ENCODE measurements around the gene FREM2. TPM values are rescaled to one million over a fixed set of nuclear protein-coding genes. Genes with fewer than 3 reads are reported as not detected.

FREM2 gene
- total and polyA plus RNA-seq, 2 of the 4 experiments (the other 2 are of a cell fraction), result not detected

- DNase-seq (no peak), ATAC-seq (ENCODE audit: low read depth) (no peak)
- H2BK5ac ChIP-seq (ENCODE audit: low read depth, low read length, poor library complexity, severe bottlenecking), result no peak overlapping the region
- no peak overlapping the region for H3K4ac ChIP-seq (ENCODE audit: low read depth, low read length)
- H4K5ac ChIP-seq (ENCODE audit: low read depth, low read length), result no peak overlapping the region
- no peak overlapping the region for H3K4me3 ChIP-seq (ENCODE audit: insufficient read depth, low read depth, low read length)
- in situ Hi-C loops (cut with MboI; ENCODE audit: low sequenced_read_pairs), result no loop called here
- H2BK120ac ChIP-seq (ENCODE audit: low read depth, low read length), result no peak overlapping the region
- H3K9ac ChIP-seq (ENCODE audit: low read depth, low read length), result no peak overlapping the region
- ChIA-PET POLR2A (ENCODE audit: unreplicated experiment) (no interaction called here), CTCF (interaction anchor here (0.6 to 1.2 kb wide), 3 partner anchors 8 to 283 kb away, joined by 3 to 5 read pairs (median 3); no protein-coding TSS in a partner anchor)
- H2BK15ac ChIP-seq (ENCODE audit: low read depth, low read length), result no peak overlapping the region
- no peak overlapping the region for H3K4me2 ChIP-seq (ENCODE audit: low read depth, low read length)
- H3K27me3 ChIP-seq (ENCODE audit: control insufficient read depth, insufficient read depth, low read length), result no peaks in the 10 kb centered on the region
- no peaks in the 10 kb centered on the region for H3K9me3 ChIP-seq (ENCODE audit: control insufficient read depth, insufficient read depth, low read length)
- no peaks in the 10 kb centered on the region for H3K9me1 ChIP-seq (ENCODE audit: insufficient read depth, low read length)
- WGBS, 2 experiments (ENCODE audit: extremely low coverage in 2 of 2, insufficient read length in 1 of 2), result no CpG with 5 or more reads among the region's 4 CpGs
- H3K56ac ChIP-seq (ENCODE audit: extremely low read depth, insufficient read depth, low read length), result no peak overlapping the region
- BruUV-seq (replicated peaks), result no TSS peak
- H2AK5ac ChIP-seq (ENCODE audit: low read depth, low read length), result no peak overlapping the region
- no peak overlapping the region for H4K91ac ChIP-seq (ENCODE audit: insufficient read depth, low read depth, low read length)
- TF ChIP-seq FOS (IDR thresholded peaks at IDR 0.05; ENCODE audit: low read depth, low read length) (no peak), USF2 (IDR thresholded peaks at IDR 0.05; ENCODE audit: low read depth, low read length) (no peak)
- TF ChIP-seq, protein P1, sequence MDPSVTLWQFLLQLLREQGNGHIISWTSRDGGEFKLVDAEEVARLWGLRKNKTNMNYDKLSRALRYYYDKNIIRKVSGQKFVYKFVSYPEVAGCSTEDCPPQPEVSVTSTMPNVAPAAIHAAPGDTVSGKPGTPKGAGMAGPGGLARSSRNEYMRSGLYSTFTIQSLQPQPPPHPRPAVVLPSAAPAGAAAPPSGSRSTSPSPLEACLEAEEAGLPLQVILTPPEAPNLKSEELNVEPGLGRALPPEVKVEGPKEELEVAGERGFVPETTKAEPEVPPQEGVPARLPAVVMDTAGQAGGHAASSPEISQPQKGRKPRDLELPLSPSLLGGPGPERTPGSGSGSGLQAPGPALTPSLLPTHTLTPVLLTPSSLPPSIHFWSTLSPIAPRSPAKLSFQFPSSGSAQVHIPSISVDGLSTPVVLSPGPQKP (IDR thresholded peaks at IDR 0.05; ENCODE audit: borderline replicate concordance, low read depth, low read length), result no peak
- no peak overlapping the region for H2AK9ac ChIP-seq (replicated peaks; ENCODE audit: low read depth, low read length, poor library complexity)
- H2BK20ac ChIP-seq (ENCODE audit: low read depth, low read length), result no peak overlapping the region
- no peak overlapping the region for H3K14ac ChIP-seq (replicated peaks; ENCODE audit: low read depth, low read length)
- H3K79me1 ChIP-seq (ENCODE audit: low read depth in 1 of 2, low read length in 2 of 2), result no peaks in the 10 kb centered on the region
- no peaks in the 10 kb centered on the region for H3K4me1 ChIP-seq (ENCODE audit: control insufficient read depth, insufficient read depth, low read length)
- intact Hi-C loops (cut with micrococcal nuclease), result no loop called here
- H3K18ac ChIP-seq (ENCODE audit: low read depth, low read length), result no peak overlapping the region
- no peaks in the 10 kb centered on the region for H3K36me3 ChIP-seq (ENCODE audit: control insufficient read depth, insufficient read depth, low read length)
- no peak overlapping the region for H3K27ac ChIP-seq (ENCODE audit: insufficient read depth, low read length)
- no peak overlapping the region for H2AFZ ChIP-seq (replicated peaks; ENCODE audit: low read length, poor library complexity)
- no peak overlapping the region for H4K8ac ChIP-seq (ENCODE audit: low read depth in 2 of 2, low read length in 2 of 2)
- no peaks in the 10 kb centered on the region for H4K20me1 ChIP-seq (ENCODE audit: insufficient read depth, low read length)
- no peak overlapping the region for H3K23ac ChIP-seq (ENCODE audit: low read depth, low read length)
- dilution Hi-C loops (cut with HindIII; ENCODE audit: low sequenced_read_pairs, unreplicated experiment), result no loop called here
Observed at GRCh38 chr13:38743466-38743865, 56.6 kb downstream of the FREM2 start.

All from IMR-90 (cell line).